Hindlimb muscle (tissue), 1 donor: ENCODE data around the gene SERAC1. TPM values are rescaled to one million over a fixed set of nuclear protein-coding genes. Genes with fewer than 3 reads are reported as not detected.

Source experiments
- polyA plus RNA-seq: library from polyadenylated mRNA; unstranded; fragments of 120-200 nt; gene quantifications from one replicate; pipeline ENCODE4 v1.2.1, GENCODE V29; 2013; ENCODE audit not compliant: insufficient read length

SERAC1 gene
- polyA plus RNA-seq, 1 donor, result 5.8 TPM

Other genes starting within 250 kb of the SERAC1 start
- 9.8 TPM for gene SYNJ2, start 186.4 kb downstream of the SERAC1 start, polyA plus RNA-seq
- gene GTF2H5, start 88 bp upstream of the SERAC1 start, polyA plus RNA-seq, result 25.8 TPM
- gene TULP4, start 144.2 kb upstream of the SERAC1 start, polyA plus RNA-seq, result 21.4 TPM